HG03039 (cell line): ENCODE results near the gene GUCY1B1.
"Not testable (repeated sequence)": the region's sequence is repeated elsewhere in the genome, so short reads cannot be mapped to it uniquely, and the experiment has no call there.

Experiments
- ATAC-seq: cut with Tn5 transposase; IDR thresholded peaks from one replicate; pipeline ENCODE4 v1.9.1; 2021; ENCODE audit warnings: mild to moderate bottlenecking, moderate library complexity; ENCODE audit not compliant: unreplicated experiment

Gene GUCY1B1

DNA sequence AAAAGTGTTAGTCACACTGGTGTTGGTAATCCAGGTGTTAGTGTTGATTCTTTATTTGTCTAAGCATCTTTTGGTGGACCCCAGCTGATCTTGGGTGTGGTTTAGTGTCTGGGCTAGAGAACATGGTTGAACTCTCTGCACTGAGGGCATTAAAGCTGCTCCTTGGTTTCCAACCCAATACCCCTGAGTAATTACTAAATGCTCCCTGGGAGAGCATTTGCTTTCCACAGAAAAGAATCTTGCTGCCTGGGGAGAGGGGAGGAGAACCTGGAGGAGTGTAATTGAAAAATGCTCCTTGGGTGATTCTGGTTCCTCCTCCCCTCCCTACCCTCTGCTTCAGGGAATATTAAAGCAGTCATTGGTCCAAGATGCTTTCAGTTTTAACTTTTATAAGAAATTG is 3.1 kb downstream of the GUCY1B1 start:
- no peak for ATAC-seq

- no peak for ATAC-seq
Measured at GRCh38 chr4:155762334-155762733, 3.5 kb downstream of the GUCY1B1 start.

- no peak for ATAC-seq
Measured at GRCh38 chr4:155763551-155763950, 4.7 kb downstream of the GUCY1B1 start.

DNA sequence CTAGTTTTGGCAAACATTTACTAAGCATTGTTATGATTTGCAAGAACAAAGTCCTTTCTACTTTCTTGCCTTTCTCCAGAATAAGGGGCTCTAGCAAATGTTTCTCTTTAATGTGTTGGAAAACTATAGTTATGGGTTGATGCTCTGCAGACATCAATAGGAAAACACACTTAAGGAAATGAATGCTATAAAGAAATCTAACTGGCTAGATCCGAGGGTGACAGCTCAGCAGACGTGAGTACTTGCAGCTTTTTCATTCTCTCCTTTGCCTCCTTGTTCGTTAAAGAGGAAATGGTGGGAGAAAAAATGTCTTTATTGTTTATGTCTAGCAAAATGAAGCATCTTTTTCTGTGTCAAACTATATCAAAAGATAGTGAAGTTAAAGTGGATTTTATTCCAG is 6.3 kb downstream of the GUCY1B1 start:
- ATAC-seq: no peak

DNA sequence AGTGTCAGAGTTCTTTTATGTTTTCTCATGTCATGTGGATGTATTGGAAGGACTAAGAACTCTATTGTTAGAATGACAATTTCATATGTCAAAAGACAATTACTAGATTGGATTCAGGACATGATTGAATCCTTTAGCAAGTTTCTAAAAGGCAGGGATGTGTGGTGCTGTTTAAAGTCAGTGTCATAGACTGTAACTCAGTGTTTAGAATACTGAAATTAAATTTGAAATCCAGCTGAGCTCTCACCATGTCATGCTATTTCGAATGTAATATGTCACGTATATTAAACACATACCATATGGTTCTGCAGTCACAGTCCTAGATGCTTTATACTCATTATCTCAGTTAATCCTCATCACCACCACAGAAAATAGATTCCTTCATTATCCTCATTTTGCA is 7.8 kb downstream of the GUCY1B1 start:
- ATAC-seq: no peak

DNA sequence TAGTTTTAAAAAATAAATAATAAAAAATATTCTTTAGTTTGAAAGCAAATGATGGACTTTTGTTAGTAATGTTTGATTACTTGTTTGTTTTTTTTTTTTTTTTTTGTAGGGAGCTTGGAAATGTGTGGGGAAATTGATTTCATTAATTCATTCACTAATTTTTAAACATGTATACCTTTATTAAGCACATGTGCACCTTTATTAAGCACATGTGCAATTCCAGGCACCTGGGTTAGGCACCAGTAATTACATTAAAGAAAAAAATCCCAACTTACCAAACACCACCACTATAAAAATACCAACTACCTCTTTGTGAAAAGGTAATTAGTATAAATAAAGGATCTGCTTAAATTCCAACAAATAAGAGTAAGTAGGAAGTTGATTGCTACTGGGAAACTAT is 9.5 kb downstream of the GUCY1B1 start:
- no peak for ATAC-seq

DNA sequence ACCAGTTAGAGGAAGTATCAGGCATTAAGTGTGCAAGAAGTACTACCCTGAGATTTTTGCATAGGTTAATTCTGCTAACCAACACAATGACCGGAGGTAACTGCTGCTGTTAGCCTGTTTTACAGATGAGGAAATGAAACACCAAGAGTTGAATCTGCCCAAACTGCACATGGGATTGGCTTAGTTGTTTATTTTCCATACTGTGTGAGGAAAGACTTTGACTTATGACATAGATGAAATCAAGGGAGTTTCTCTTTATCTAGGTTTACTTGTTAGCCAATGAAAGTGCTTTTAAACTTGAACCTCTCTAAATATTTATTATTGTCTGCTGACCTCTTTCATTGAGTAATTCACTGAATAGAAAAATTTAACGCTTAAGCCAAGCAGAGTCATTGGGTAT is 10.3 kb downstream of the GUCY1B1 start:
- ATAC-seq: no peak

DNA sequence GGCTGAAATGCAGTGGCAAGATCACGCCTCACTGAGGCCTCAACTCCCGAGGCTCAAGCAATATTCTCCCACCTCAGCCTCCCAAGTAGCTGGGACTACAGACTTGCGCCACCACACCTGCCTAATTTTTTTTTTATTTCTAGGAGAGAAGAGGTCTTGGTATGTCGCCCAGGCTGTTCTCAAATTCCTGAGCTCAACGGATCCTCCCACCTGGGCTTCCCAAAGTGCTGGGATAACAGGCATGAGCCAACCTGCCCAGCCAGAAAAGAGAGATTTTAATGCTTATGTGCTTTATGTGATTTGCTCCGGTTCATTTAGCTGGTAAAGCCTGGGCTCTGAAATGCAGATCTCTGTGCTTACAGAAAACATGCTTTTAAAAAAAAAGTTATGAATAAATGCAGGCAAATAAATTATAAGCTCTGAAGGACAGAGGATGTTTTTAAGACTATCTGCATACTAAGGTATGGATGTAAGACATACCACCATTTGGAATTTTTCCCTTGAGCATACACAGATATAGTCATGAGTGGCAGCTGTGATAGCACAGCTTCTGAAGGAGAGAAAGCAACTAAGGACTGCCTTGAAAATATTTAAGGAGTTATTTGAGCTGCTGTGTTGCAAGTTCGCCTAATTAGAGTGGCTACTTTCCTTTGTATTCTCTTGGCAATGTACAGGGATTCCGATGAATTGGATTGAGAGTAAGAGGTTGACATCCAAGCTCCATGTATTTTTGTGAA is 13.8 kb downstream of the GUCY1B1 start:
- ATAC-seq: no peak

DNA sequence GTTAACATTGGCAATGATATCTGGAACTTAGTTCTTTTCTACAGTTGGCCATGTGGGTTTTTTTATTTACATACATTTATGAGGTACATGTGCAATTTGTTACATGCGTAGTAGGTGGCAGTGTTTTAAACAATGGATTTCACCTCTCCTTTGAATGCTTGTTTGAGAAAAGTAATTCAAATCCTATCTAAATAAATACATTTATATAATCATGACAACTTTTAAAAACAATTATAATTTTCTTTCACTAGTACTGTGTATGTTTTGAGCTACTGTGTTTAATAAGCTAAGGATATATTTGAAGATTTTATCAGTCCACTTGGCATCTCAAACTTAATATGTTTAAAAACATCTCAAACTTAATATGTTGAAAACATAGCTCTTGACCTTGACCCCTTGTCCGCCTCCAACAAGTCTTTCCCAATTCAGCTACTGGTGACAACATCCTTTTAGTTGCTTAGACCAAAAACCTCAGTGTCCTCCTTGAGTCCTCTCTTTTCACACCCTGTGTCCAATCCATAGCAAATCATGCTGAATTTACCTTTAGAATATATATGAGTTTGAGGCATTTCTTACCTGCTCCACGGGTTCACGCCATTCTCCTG is 14.5 kb downstream of the GUCY1B1 start:
- no peak for ATAC-seq

DNA sequence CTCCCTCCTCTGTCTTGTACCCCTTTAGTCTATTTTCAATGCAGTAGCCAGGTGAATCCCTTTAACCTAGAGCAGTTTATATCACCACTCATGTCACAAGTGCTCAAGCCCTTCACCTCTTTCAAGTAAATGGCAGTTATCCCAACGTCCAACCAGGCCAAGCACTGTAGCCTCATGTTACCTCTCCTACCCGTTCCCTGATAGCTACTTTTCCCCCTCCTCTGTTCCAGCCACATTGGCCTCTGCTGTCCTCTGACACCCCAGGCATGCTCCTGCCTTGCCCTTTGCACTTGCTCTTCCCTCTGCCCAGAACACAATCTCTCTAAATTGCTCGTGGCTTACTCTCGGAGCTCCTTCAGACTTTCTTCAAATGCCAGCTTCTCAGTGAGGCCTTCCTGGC is 15.2 kb downstream of the GUCY1B1 start:
- no peak for ATAC-seq

- ATAC-seq: no peak
Measured at GRCh38 chr4:155777971-155778735, 19.3 kb downstream of the GUCY1B1 start.

DNA sequence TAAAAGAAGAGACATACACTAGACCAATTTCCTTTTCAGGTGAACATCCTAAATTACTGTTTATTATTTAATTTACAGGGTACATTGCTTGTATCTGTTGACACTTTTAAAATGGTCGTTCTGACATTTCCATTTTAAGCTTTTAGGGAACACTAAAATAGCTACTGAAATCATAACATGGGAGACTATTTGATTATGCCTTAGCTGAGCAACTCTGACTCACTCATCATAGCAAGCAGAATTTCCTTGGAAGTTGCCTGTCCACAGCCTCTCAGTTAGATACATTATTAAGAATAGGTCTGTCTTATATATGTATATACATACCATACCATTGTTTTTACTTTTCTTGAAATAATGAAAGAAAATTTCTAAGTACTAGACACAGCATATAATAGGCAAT is 22.0 kb downstream of the GUCY1B1 start:
- ATAC-seq: no peak

- no peak for ATAC-seq
Measured at GRCh38 chr4:155781249-155781831, 22.5 kb downstream of the GUCY1B1 start.

DNA sequence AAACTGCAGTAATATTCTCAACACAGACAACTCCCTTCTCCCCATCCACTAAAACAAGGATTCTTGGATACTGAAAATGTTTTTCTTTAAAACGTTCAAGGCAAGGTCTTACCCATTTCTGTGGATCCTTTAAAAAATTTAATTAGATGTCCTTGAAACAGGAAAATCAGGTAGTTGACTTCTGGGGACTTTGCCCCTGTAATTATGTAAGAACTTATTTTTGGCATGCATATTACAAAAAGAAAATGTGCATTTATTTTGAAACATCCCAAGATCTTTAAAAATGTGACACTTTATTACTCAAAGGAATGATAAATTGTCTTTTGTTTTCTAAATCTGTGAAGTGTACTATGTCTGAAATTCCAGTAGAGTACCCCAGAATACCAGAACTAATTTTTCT is 25.8 kb downstream of the GUCY1B1 start:
- no peak for ATAC-seq

- ATAC-seq: no peak
Measured at GRCh38 chr4:155785828-155786227, 27.0 kb downstream of the GUCY1B1 start.

- ATAC-seq: peak; percentile 96
Measured at GRCh38 chr4:155787113-155787710, 28.4 kb downstream of the GUCY1B1 start.

- ATAC-seq: no peak
Measured at GRCh38 chr4:155789391-155789790, 30.6 kb downstream of the GUCY1B1 start.

GRCh38 chr4:155789982-155790381 is 31.2 kb downstream of the GUCY1B1 start:
- no peak for ATAC-seq

GRCh38 chr4:155794589-155795236 is 35.9 kb downstream of the GUCY1B1 start:
- ATAC-seq: no peak

GRCh38 chr4:155795991-155796390 is 37.2 kb downstream of the GUCY1B1 start:
- ATAC-seq: peak; percentile 81

DNA sequence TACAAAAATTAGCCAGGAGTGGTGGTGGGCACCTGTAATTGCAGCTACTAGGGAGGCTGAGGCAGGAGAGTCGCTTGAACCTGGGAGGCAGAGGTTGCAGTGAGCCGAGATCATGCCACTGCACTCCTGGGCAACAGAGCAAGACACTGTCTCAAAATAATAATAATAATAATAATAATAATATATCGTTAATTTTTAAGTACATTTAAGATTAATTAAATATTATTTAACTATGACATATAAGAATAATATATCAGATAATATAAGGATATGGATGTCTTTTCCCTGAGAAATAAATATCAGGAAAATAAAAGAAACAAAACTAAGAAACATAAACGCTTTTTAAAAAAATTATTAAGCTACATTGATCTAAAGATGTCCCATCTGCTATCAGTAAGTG is 38.8 kb downstream of the GUCY1B1 start:
- ATAC-seq: not testable (repeated sequence)
